GM12874 (cell line): ENCODE measurements around the gene CKB.

Experiments
- CTCF ChIP-seq: IDR thresholded peaks from 2 replicates; pipeline ENCODE4 v1.5.1; 2011; ENCODE audit warnings: low read depth, mild to moderate bottlenecking, control low read depth, low read length, moderate library complexity; ENCODE audit not compliant: insufficient read depth

Gene CKB

GRCh38 chr14:103502877-103503276 lies 19.8 kb downstream of the CKB start:
- no peak for TF ChIP-seq CTCF

- no peak for TF ChIP-seq CTCF
These were observed 20.5 kb downstream of the CKB start for GRCh38 chr14:103501921-103502669.

- TF ChIP-seq CTCF: no peak
These were observed 21.4 kb downstream of the CKB start for GRCh38 chr14:103501041-103501870.

- TF ChIP-seq CTCF: peak; percentile 93
These were observed 22.3 kb downstream of the CKB start for GRCh38 chr14:103500148-103500990.

GRCh38 chr14:103499709-103500108 lies 22.9 kb downstream of the CKB start:
- no peak for TF ChIP-seq CTCF

GRCh38 chr14:103496776-103497175 lies 25.9 kb downstream of the CKB start:
- no peak for TF ChIP-seq CTCF

GRCh38 chr14:103495854-103496253 lies 26.8 kb downstream of the CKB start:
- no peak for TF ChIP-seq CTCF
